ENCODE data around the gene RBPMS2.

The RBPMS2 gene

GRCh38 chr15:64772488-64772887 is 2.9 kb downstream of the RBPMS2 start:
- no peak overlapping the region for H3K9ac ChIP-seq (ENCODE audit: low read length)
- no peak overlapping the region for H3K4me3 ChIP-seq (ENCODE audit: low read length)
- no peaks in the 10 kb centered on the region for H3K9me3 ChIP-seq (ENCODE audit: insufficient read depth, low read length)
- H3K27me3 ChIP-seq (ENCODE audit: low read depth, low read length): no peaks in the 10 kb centered on the region
- H3K27ac ChIP-seq (ENCODE audit: low read length): no peak overlapping the region
- H3K79me2 ChIP-seq (ENCODE audit: low read length): no peaks in the 10 kb centered on the region
- no peaks in the 10 kb centered on the region for H3K36me3 ChIP-seq (replicated peaks; ENCODE audit: low read depth, low read length)
- H4K20me1 ChIP-seq (ENCODE audit: insufficient read depth, low read length): no peaks in the 10 kb centered on the region
- no peak overlapping the region for H2AFZ ChIP-seq (ENCODE audit: low read depth, low read length)
- H3K4me2 ChIP-seq (ENCODE audit: low read length): no peak overlapping the region
- no peaks in the 10 kb centered on the region for H3K4me1 ChIP-seq (ENCODE audit: low read length)
- no peak for TF ChIP-seq EZH2phosphoT487 (IDR thresholded peaks at IDR 0.05; ENCODE audit: low read depth)
- TF ChIP-seq, protein P1, sequence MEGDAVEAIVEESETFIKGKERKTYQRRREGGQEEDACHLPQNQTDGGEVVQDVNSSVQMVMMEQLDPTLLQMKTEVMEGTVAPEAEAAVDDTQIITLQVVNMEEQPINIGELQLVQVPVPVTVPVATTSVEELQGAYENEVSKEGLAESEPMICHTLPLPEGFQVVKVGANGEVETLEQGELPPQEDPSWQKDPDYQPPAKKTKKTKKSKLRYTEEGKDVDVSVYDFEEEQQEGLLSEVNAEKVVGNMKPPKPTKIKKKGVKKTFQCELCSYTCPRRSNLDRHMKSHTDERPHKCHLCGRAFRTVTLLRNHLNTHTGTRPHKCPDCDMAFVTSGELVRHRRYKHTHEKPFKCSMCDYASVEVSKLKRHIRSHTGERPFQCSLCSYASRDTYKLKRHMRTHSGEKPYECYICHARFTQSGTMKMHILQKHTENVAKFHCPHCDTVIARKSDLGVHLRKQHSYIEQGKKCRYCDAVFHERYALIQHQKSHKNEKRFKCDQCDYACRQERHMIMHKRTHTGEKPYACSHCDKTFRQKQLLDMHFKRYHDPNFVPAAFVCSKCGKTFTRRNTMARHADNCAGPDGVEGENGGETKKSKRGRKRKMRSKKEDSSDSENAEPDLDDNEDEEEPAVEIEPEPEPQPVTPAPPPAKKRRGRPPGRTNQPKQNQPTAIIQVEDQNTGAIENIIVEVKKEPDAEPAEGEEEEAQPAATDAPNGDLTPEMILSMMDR (IDR thresholded peaks at IDR 0.05; ENCODE audit: low read depth, low read length): no peak

DNA sequence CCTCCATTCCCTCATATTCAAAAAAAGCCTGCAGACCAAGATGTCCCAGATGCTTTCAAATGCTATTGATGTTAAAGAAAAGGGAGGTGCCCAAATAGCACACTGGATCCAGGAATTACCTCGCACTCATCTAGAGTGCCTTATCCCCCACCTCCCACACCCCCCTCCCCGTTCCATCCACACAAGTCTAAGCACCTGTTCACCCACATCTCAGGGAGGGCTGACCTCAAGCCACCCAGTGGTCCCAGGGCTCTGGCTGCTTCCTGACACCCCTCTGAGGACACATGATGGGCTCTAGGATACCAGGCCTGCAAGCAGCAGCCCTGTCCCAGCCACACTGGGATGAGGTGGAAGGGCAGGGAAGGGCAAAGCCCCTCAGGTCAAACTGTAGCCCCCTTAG is 4.8 kb downstream of the RBPMS2 start:
- Histone ChIP-seq H3K4me1 (ENCODE audit: low read length) (no peaks in the 10 kb centered on the region), H3K27ac (ENCODE audit: low read length) (no peak overlapping the region), H3K9ac (ENCODE audit: low read length) (no peak overlapping the region), H4K20me1 (ENCODE audit: insufficient read depth, low read length) (no peaks in the 10 kb centered on the region), H3K27me3 (ENCODE audit: low read depth, low read length) (no peaks in the 10 kb centered on the region), H3K79me2 (ENCODE audit: low read length) (no peaks in the 10 kb centered on the region), H3K4me2 (ENCODE audit: low read length) (no peak overlapping the region), H3K4me3 (ENCODE audit: low read length) (no peak overlapping the region), H2AFZ (ENCODE audit: low read depth, low read length) (no peak overlapping the region), H3K9me3 (ENCODE audit: insufficient read depth, low read length) (no peaks in the 10 kb centered on the region), H3K36me3 (replicated peaks; ENCODE audit: low read depth, low read length) (no peaks in the 10 kb centered on the region)
- no peak for TF ChIP-seq EZH2phosphoT487 (IDR thresholded peaks at IDR 0.05; ENCODE audit: low read depth)
- TF ChIP-seq, protein P1 (IDR thresholded peaks at IDR 0.05; ENCODE audit: low read depth, low read length): no peak

DNA sequence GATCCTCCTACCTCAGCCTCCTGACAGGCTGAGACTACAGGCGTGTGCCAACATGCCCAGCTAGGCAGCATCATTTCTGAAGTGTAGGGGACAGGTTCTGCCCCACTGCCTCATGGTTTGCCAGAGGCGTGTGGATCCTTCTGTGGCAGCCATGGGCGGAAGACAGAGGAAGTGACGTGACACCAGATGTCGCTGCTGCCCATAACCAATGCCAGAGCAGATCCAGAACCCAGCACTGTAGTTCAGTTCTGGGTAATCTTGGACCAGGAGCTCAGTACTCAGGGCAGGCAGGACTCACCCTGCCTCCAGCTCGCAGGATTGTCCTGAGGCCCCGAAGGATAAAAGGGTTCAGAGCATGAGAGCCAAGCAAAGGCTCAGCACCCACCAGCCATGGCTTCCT is 8.2 kb downstream of the RBPMS2 start:
- Histone ChIP-seq H3K36me3 (replicated peaks; ENCODE audit: low read depth, low read length) (no peaks in the 10 kb centered on the region), H3K27me3 (ENCODE audit: low read depth, low read length) (no peaks in the 10 kb centered on the region), H3K9me3 (ENCODE audit: insufficient read depth, low read length) (no peaks in the 10 kb centered on the region), H3K27ac (ENCODE audit: low read length) (no peak overlapping the region), H4K20me1 (ENCODE audit: insufficient read depth, low read length) (no peaks in the 10 kb centered on the region), H3K9ac (ENCODE audit: low read length) (no peak overlapping the region), H3K4me2 (ENCODE audit: low read length) (no peak overlapping the region), H3K4me3 (ENCODE audit: low read length) (no peak overlapping the region), H3K4me1 (ENCODE audit: low read length) (no peaks in the 10 kb centered on the region), H2AFZ (ENCODE audit: low read depth, low read length) (no peak overlapping the region; the same call in 1 of the 2 replicates), H3K79me2 (ENCODE audit: low read length) (no peaks in the 10 kb centered on the region)
- TF ChIP-seq, protein P1 (IDR thresholded peaks at IDR 0.05; ENCODE audit: low read depth, low read length): 0 out of 2 replicates have a peak, but pooled peaks have one; percentile 5
- no peak for TF ChIP-seq EZH2phosphoT487 (IDR thresholded peaks at IDR 0.05; ENCODE audit: low read depth)

DNA sequence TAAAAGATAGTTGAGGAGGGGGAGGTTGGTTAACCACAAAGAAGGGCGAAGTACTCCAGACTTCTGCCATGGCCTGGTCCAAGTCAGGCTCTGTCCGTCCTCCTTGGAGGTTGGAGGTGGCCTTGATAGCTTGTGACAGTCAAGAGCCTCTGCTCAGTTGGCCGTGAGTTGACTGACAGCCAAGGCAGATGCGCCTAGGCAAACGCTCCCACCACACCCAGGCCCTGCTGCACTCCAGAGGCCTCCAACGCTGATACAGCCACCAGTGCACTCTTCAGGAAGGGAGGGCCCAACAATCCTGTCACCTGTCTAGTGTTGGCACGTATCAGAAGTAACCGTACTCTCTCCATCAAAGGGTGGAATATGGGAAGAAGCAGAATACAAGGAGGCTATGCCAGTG is 9.3 kb downstream of the RBPMS2 start:
- Histone ChIP-seq H3K4me1 (ENCODE audit: low read length) (no peaks in the 10 kb centered on the region), H3K36me3 (replicated peaks; ENCODE audit: low read depth, low read length) (no peaks in the 10 kb centered on the region)

More for the DNA sequence above, 9.3 kb downstream of the RBPMS2 start:
- Histone ChIP-seq H3K27ac (ENCODE audit: low read length) (no peak overlapping the region), H3K79me2 (ENCODE audit: low read length) (no peaks in the 10 kb centered on the region), H3K9ac (ENCODE audit: low read length) (no peak overlapping the region), H3K27me3 (ENCODE audit: low read depth, low read length) (no peaks in the 10 kb centered on the region), H4K20me1 (ENCODE audit: insufficient read depth, low read length) (no peaks in the 10 kb centered on the region), H3K4me2 (ENCODE audit: low read length) (no peak overlapping the region), H2AFZ (ENCODE audit: low read depth, low read length) (no peak overlapping the region), H3K4me3 (ENCODE audit: low read length) (no peak overlapping the region), H3K9me3 (ENCODE audit: insufficient read depth, low read length) (no peaks in the 10 kb centered on the region)
- TF ChIP-seq, protein P1 (IDR thresholded peaks at IDR 0.05; ENCODE audit: low read depth, low read length): no peak
- no peak for TF ChIP-seq EZH2phosphoT487 (IDR thresholded peaks at IDR 0.05; ENCODE audit: low read depth)

Measured in OCI-LY3 (cell line).